ENCODE measurements around the gene PRF1.
A peak's percentile ranks its signal among the peaks of the same experiment; 100 is the strongest.

Gene PRF1

DNA sequence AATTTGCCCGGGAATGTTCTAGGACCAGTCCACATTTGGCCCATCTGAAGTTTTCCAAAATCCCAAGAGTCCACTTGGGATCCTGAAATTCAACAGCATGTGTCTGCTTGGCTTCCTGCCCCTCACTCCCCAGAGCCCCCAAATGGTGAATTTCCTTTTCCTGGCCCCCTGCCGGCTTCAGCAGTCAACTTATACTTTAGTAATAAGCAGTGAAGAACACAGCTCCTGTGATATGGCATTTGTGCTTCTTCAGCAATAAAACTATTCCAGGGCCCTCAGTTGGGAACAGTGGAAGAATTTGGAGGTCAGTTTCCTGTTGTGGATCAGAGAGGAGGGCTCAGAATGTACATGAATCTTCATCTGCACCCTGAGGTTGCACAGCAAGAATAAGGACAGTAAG, 51.1 kb downstream of the PRF1 start:
- H3K36me3 ChIP-seq (ENCODE audit: control insufficient read depth in 1 of 2, insufficient read depth in 2 of 2, low read length in 2 of 2): no peaks in the 10 kb centered on the region
- no peak overlapping the region for H3K9ac ChIP-seq (ENCODE audit: low read length)
- H4K91ac ChIP-seq (ENCODE audit: low read depth, low read length): no peak overlapping the region
- no peak overlapping the region for H2BK12ac ChIP-seq (ENCODE audit: low read length)
- DNase-seq: no peak
- H3K14ac ChIP-seq (ENCODE audit: low read length): no peak overlapping the region
- H2AK5ac ChIP-seq (ENCODE audit: low read length): no peak overlapping the region
- peaks cover 0 to 4% of the 10 kb centered on the region in 2 experiments for H3K4me1 ChIP-seq (ENCODE audit: control insufficient read depth in 1 of 2, insufficient read depth in 2 of 2, low read length in 2 of 2)
- H4K12ac ChIP-seq (ENCODE audit: low read depth, low read length): no peak overlapping the region
- H2BK120ac ChIP-seq (ENCODE audit: insufficient read depth, low read length, poor library complexity): no peak overlapping the region
- no CpG with 5 or more reads among the region's 2 CpGs for WGBS (ENCODE audit: extremely low coverage, insufficient coverage, insufficient read length)
- no peak overlapping the region for H2BK5ac ChIP-seq (ENCODE audit: low read depth, low read length, poor library complexity)
- H3K4me2 ChIP-seq (ENCODE audit: low read length): no peak overlapping the region
- H4K8ac ChIP-seq (ENCODE audit: low read depth, low read length): no peak overlapping the region
- no peak overlapping the region for H3K23ac ChIP-seq (ENCODE audit: low read length)
- H3K79me1 ChIP-seq (ENCODE audit: low read length): no peaks in the 10 kb centered on the region
- H3K4ac ChIP-seq (ENCODE audit: low read depth, low read length): no peak overlapping the region
- H3K18ac ChIP-seq (ENCODE audit: low read length): no peak overlapping the region
- H3K9me3 ChIP-seq (ENCODE audit: insufficient read depth, low read depth, low read length): peaks cover 2% of the 10 kb centered on the region
- no peak overlapping the region for H2AFZ ChIP-seq (ENCODE audit: insufficient read depth, low read length, poor library complexity)
- no peaks in the 10 kb centered on the region for H3K27me3 ChIP-seq (ENCODE audit: insufficient read depth, low read length)
- H3K4me3 ChIP-seq (ENCODE audit: low read depth, low read length): no peak overlapping the region
- H3K79me2 ChIP-seq (ENCODE audit: control insufficient read depth, insufficient read depth, low read length, poor library complexity): no peaks in the 10 kb centered on the region
- no peak overlapping the region for H3K27ac ChIP-seq (ENCODE audit: low read depth, low read length)

DNA sequence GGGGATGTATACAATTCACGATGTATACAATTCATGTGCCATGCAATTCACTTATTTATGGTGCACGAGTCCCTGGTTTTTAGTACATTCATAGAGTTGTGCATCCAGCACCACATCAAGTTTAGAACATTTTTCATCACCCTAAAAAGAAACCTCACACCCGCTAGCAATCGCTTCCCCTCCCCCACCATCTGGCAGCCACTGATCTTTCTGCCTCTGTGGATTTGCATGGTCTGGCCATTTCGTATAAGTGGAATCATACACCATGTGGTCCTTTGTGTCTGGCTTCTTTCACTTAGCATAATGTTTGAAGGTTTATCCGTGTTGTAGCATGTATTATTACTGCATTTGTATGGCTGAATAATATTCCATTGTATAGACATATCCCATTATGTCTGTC, 52.1 kb downstream of the PRF1 start:
- Histone ChIP-seq H3K4me2 (ENCODE audit: low read length) (no peak overlapping the region), H2BK5ac (ENCODE audit: low read depth, low read length, poor library complexity) (no peak overlapping the region), H4K12ac (ENCODE audit: low read depth, low read length) (no peak overlapping the region), H3K4me3 (ENCODE audit: low read depth, low read length) (no peak overlapping the region), H4K8ac (ENCODE audit: low read depth, low read length) (no peak overlapping the region), H4K91ac (ENCODE audit: low read depth, low read length) (no peak overlapping the region), H3K9me3 (ENCODE audit: insufficient read depth, low read depth, low read length) (peaks cover 2% of the 10 kb centered on the region), H2AK5ac (ENCODE audit: low read length) (no peak overlapping the region), H3K79me1 (ENCODE audit: low read length) (no peaks in the 10 kb centered on the region), H3K14ac (ENCODE audit: low read length) (no peak overlapping the region), H3K27ac (ENCODE audit: low read depth, low read length) (no peak overlapping the region), H2BK12ac (ENCODE audit: low read length) (no peak overlapping the region), H3K36me3 (ENCODE audit: control insufficient read depth in 1 of 2, insufficient read depth in 2 of 2, low read length in 2 of 2) (no peaks in the 10 kb centered on the region), H2BK120ac (ENCODE audit: insufficient read depth, low read length, poor library complexity) (no peak overlapping the region), H3K18ac (ENCODE audit: low read length) (no peak overlapping the region), H3K4me1 (ENCODE audit: control insufficient read depth in 1 of 2, insufficient read depth in 2 of 2, low read length in 2 of 2) (peaks cover 0 to 4% of the 10 kb centered on the region in 2 experiments), H3K23ac (ENCODE audit: low read length) (no peak overlapping the region), H3K4ac (ENCODE audit: low read depth, low read length) (no peak overlapping the region), H3K9ac (ENCODE audit: low read length) (no peak overlapping the region), H3K27me3 (ENCODE audit: insufficient read depth, low read length) (no peaks in the 10 kb centered on the region), H2AFZ (ENCODE audit: insufficient read depth, low read length, poor library complexity) (no peak overlapping the region), H3K79me2 (ENCODE audit: control insufficient read depth, insufficient read depth, low read length, poor library complexity) (no peaks in the 10 kb centered on the region)
- WGBS (ENCODE audit: extremely low coverage, insufficient coverage, insufficient read length): no CpG with 5 or more reads among the region's 6 CpGs
- DNase-seq: no peak

DNA sequence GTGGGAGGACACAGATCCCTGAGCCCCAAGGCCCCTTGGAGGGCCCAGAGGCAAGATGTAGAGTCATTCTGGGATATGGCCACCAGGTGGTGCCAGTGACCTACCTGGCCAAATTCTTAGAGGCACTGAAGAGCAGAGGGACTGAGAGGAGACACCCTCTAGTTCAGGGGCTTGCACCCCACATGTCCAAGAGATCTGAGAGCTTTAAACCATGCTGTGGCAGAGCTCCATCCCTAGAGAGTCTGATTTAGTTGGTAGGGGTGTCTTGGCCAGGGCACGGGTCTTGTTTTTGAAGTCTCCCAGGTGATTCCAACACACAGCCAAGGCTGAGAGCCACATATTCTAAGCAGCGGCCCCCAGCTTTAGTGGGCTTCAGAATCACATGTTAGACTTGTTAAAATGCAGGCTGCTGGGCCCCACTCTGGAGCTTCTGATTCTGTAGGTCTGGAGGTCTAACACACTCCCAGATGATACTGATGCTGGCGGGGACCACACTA, 52.5 kb downstream of the PRF1 start:
- Histone ChIP-seq H3K9ac (ENCODE audit: low read length) (no peak overlapping the region), H2BK120ac (ENCODE audit: insufficient read depth, low read length, poor library complexity) (no peak overlapping the region), H3K4me2 (ENCODE audit: low read length) (no peak overlapping the region), H3K36me3 (ENCODE audit: control insufficient read depth in 1 of 2, insufficient read depth in 2 of 2, low read length in 2 of 2) (no peaks in the 10 kb centered on the region), H3K4me3 (ENCODE audit: low read depth, low read length) (no peak overlapping the region), H2AFZ (ENCODE audit: insufficient read depth, low read length, poor library complexity) (no peak overlapping the region), H2BK12ac (ENCODE audit: low read length) (no peak overlapping the region), H3K79me2 (ENCODE audit: control insufficient read depth, insufficient read depth, low read length, poor library complexity) (no peaks in the 10 kb centered on the region), H3K9me3 (ENCODE audit: insufficient read depth, low read depth, low read length) (peaks cover 2% of the 10 kb centered on the region), H3K4me1 (ENCODE audit: control insufficient read depth in 1 of 2, insufficient read depth in 2 of 2, low read length in 2 of 2) (peaks cover 0 to 4% of the 10 kb centered on the region in 2 experiments), H3K27ac (ENCODE audit: low read depth, low read length) (no peak overlapping the region), H3K14ac (ENCODE audit: low read length) (no peak overlapping the region), H2AK5ac (ENCODE audit: low read length) (no peak overlapping the region), H2BK5ac (ENCODE audit: low read depth, low read length, poor library complexity) (no peak overlapping the region), H3K18ac (ENCODE audit: low read length) (no peak overlapping the region), H4K8ac (ENCODE audit: low read depth, low read length) (no peak overlapping the region), H3K23ac (ENCODE audit: low read length) (no peak overlapping the region), H3K79me1 (ENCODE audit: low read length) (no peaks in the 10 kb centered on the region), H4K12ac (ENCODE audit: low read depth, low read length) (no peak overlapping the region), H3K4ac (ENCODE audit: low read depth, low read length) (no peak overlapping the region), H3K27me3 (ENCODE audit: insufficient read depth, low read length) (no peaks in the 10 kb centered on the region), H4K91ac (ENCODE audit: low read depth, low read length) (no peak overlapping the region)
- DNase-seq: peak; percentile 63 to 79
- no CpG with 5 or more reads among the region's 3 CpGs for WGBS (ENCODE audit: extremely low coverage, insufficient coverage, insufficient read length)

DNA sequence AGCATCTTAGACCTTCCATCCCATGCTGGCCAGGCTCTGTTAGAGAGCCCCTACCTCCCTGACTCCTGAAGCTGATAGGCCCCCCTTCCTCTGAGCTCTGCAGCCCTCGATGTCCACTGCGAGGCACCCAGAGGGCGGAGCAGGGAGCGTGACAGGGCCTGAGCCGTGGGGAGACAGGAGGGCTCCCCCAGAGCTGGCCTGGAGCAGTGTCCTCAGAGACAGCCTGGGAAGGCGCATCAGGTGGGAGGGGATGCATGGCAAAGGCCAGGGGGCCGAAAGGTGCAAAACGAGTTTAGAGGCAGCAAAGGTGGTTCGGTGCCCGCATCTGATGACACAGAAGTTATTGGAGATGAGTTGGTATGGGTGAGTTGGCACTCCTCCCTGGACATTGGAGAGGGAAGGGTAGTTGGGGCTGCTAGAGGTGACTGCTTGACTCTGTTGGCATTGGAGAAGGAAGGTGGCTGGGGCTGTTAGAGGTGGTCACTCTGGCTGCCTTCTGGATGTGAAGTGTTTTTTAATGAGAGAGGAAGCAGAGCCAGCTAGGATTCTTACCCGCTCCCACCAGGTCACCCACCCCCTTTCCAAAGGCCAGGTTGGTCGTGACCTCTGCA, 53.1 kb downstream of the PRF1 start:
- H3K79me1 ChIP-seq (ENCODE audit: low read length): no peaks in the 10 kb centered on the region
- no peak overlapping the region for H3K14ac ChIP-seq (ENCODE audit: low read length)
- H3K9me3 ChIP-seq (ENCODE audit: insufficient read depth, low read depth, low read length): peaks cover 6% of the 10 kb centered on the region
- DNase-seq: no peak
- no peak overlapping the region for H2BK12ac ChIP-seq (ENCODE audit: low read length)
- H2AFZ ChIP-seq (ENCODE audit: insufficient read depth, low read length, poor library complexity): no peak overlapping the region
- H2AK5ac ChIP-seq (ENCODE audit: low read length): no peak overlapping the region
- no peak overlapping the region for H3K27ac ChIP-seq (ENCODE audit: low read depth, low read length)
- H3K36me3 ChIP-seq (ENCODE audit: control insufficient read depth in 1 of 2, insufficient read depth in 2 of 2, low read length in 2 of 2): no peaks in the 10 kb centered on the region
- WGBS (ENCODE audit: extremely low coverage, insufficient coverage, insufficient read length): no CpG with 5 or more reads among the region's 12 CpGs
- H3K9ac ChIP-seq (ENCODE audit: low read length): no peak overlapping the region
- H4K8ac ChIP-seq (ENCODE audit: low read depth, low read length): no peak overlapping the region
- no peaks in the 10 kb centered on the region for H3K79me2 ChIP-seq (ENCODE audit: control insufficient read depth, insufficient read depth, low read length, poor library complexity)
- no peak overlapping the region for H4K91ac ChIP-seq (ENCODE audit: low read depth, low read length)
- no peak overlapping the region for H3K4ac ChIP-seq (ENCODE audit: low read depth, low read length)
- no peak overlapping the region for H3K4me3 ChIP-seq (ENCODE audit: low read depth, low read length)
- no peak overlapping the region for H4K12ac ChIP-seq (ENCODE audit: low read depth, low read length)
- no peak overlapping the region for H3K23ac ChIP-seq (ENCODE audit: low read length)
- no peak overlapping the region for H2BK120ac ChIP-seq (ENCODE audit: insufficient read depth, low read length, poor library complexity)
- no peaks in the 10 kb centered on the region for H3K27me3 ChIP-seq (ENCODE audit: insufficient read depth, low read length)
- H2BK5ac ChIP-seq (ENCODE audit: low read depth, low read length, poor library complexity): no peak overlapping the region
- no peak overlapping the region for H3K18ac ChIP-seq (ENCODE audit: low read length)
- peaks cover 0 to 4% of the 10 kb centered on the region in 2 experiments for H3K4me1 ChIP-seq (ENCODE audit: control insufficient read depth in 1 of 2, insufficient read depth in 2 of 2, low read length in 2 of 2)
- H3K4me2 ChIP-seq (ENCODE audit: low read length): no peak overlapping the region
